Ovary (tissue), 9 donors: ENCODE measurements around the gene ABCC4. TPM values are rescaled to one million over a fixed set of nuclear protein-coding genes. Genes with fewer than 3 reads are reported as not detected.

Experiments
- DNase-seq, 5 donors: peaks; one replicate each; pipeline ENCODE4 v3.0.0-alpha.2; 2019 to 2020
- H3K27ac ChIP-seq, 2 donors: fragments of 200-600 bp; one replicate each; pipeline versions ENCODE4 v1.5.1 to v1.8.0; 2019 to 2022
- H3K27me3 ChIP-seq: fragments of 200-600 bp; one replicate; pipeline ENCODE4 v1.8.0; 2022
- H3K36me3 ChIP-seq: fragments of 200-600 bp; sonication (generic); one replicate; pipeline ENCODE4 v1.5.1; 2019
- H3K4me1 ChIP-seq: one replicate; pipeline ENCODE4 v1.8.1; 2013; ENCODE audit warnings: mild to moderate bottlenecking, moderate library complexity; ENCODE audit not compliant: insufficient read depth
- H3K4me3 ChIP-seq: fragments of 200-600 bp; sonication (generic); one replicate; pipeline ENCODE4 v1.5.1; 2017
- H3K9me3 ChIP-seq, 2 donors: fragments of 200-600 bp in 1 of 2; sonication (generic) in 1 of 2; one replicate each; pipeline versions ENCODE4 v1.5.1 to v1.8.1; 2013 to 2019; ENCODE audit warnings: mild to moderate bottlenecking in 1 of 2, moderate library complexity in 1 of 2
- CTCF ChIP-seq, 3 donors: fragments of 450-650 bp in 2 of 3; fragments of 200-600 bp in 1 of 3; IDR thresholded peaks; one replicate each; pipeline versions ENCODE4 v1.5.1 to v1.8.0; 2016 to 2022; ENCODE audit warnings: antibody characterized with exemption in 3 of 3, mild to moderate bottlenecking in 1 of 3
- EP300 ChIP-seq: sonication (generic); formaldehyde crosslinking; IDR thresholded peaks from one replicate; pipeline ENCODE4 v1.6.1; 2017; ENCODE audit warnings: antibody characterized with exemption
- POLR2A ChIP-seq: fragments of 450-650 bp; IDR thresholded peaks from one replicate; pipeline ENCODE4 v1.6.1; 2017; ENCODE audit warnings: antibody characterized with exemption, mild to moderate bottlenecking, moderate library complexity
- WGBS, 3 donors: extraction: QIAGEN DNeasy Blood & Tissue Kit in 1 of 3; methylation state at CpG; one replicate each; pipeline versions ENCODE4 v1.1.5 to v1.1.7; 2013 to 2017; 5-methylcytosine and 5-hydroxymethylcytosine counted together
- intact Hi-C, 4 donors: fragments of 100-400 bp; cut with DNase I; formaldehyde crosslinking; loops; one replicate each; pipeline versions ENCODE4 v1.11.0 to v1.15.1; 2022 to 2023
- polyA plus RNA-seq, 2 donors: library from polyadenylated mRNA; stranded (reverse); fragments of 200-250 nt in 1 of 2; fragments of 350-450 nt in 1 of 2; fragmentation: Illumina TruSeq in 1 of 2; extraction: RNeasy Lipid Tissue Mini Kit (QIAGEN cat#74804) in 1 of 2; gene quantifications; one replicate each; pipeline ENCODE4 v1.2.3, GENCODE V29; 2013 to 2014
- total RNA-seq, 7 donors: library from RNA; depleted of rRNA in 2 of 7; stranded (reverse); fragments of >200 nt in 2 of 7; fragmentation: NEBNext Ultra II Directional in 3 of 7; extraction: Animal tissue kit (Norgen Biotek cat#: 25700) in 3 of 7; gene quantifications; one replicate each; pipeline versions ENCODE4 v1.1.0 to v1.2.4, GENCODE V29; 2016 to 2023
- donor health status: DM: no; HTN: no; CAD: no; lungs with moderate emphysema.
- donor health status: DM: no; HTN: no; CAD: no.
- donor health status: Bipolar disorder and iron deficiency.
- donor health status: DM: yes; HTN: yes; CAD: no.
- donor health status: DM: no; HTN: no; CAD: no.
- donor health status: DM: yes; HTN: yes; CAD: no.

Gene ABCC4
- total and polyA plus RNA-seq, 9 donors, result 6.1 to 28.5 (median 11.5) TPM

- 18 to 44% (median 28%) methylated on average over 3 of the region's 3 CpGs for WGBS, 3 donors
- no peak for DNase-seq
These were observed 241.2 kb downstream of the ABCC4 start for GRCh38 chr13:95060014-95060519.

GRCh38 chr13:95059306-95059705 is 241.9 kb downstream of the ABCC4 start:
- TF ChIP-seq EP300, result no peak
- TF ChIP-seq CTCF (IDR thresholded peaks at IDR 0.05), result no peak
- no peak for TF ChIP-seq POLR2A
- no peaks in the 10 kb centered on the region for H3K36me3 ChIP-seq
- H3K9me3 ChIP-seq, result no peaks in the 10 kb centered on the region
- no peaks in the 10 kb centered on the region for H3K27me3 ChIP-seq
- intact Hi-C loops, result no loop called here
- WGBS, 3 donors, result 20 to 54% (median 25%) methylated on average over 8 of the region's 8 CpGs
- DNase-seq, result no peak
- no peaks in the 10 kb centered on the region for H3K4me1 ChIP-seq
- no peak overlapping the region for H3K27ac ChIP-seq
- no peak overlapping the region for H3K4me3 ChIP-seq

More at GRCh38 chr13:95060014-95060519, 241.2 kb downstream of the ABCC4 start:
- no peaks in the 10 kb centered on the region for H3K4me1 ChIP-seq
- intact Hi-C loops, result no loop called here
- H3K36me3 ChIP-seq, result no peaks in the 10 kb centered on the region
- H3K27me3 ChIP-seq, result no peaks in the 10 kb centered on the region
- TF ChIP-seq CTCF (IDR thresholded peaks at IDR 0.05) (no peak), POLR2A (no peak), EP300 (no peak)
- H3K27ac ChIP-seq, result no peak overlapping the region
- no peaks in the 10 kb centered on the region for H3K9me3 ChIP-seq
- H3K4me3 ChIP-seq, result no peak overlapping the region

- H3K36me3 ChIP-seq, result no peaks in the 10 kb centered on the region
- no peak for DNase-seq
- no peaks in the 10 kb centered on the region for H3K4me1 ChIP-seq
- WGBS, 3 donors, result 88 to 95% (median 90%) methylated on average over 7 of the region's 7 CpGs
- no peak overlapping the region for H3K4me3 ChIP-seq
- intact Hi-C loops, result no loop called here
- no peaks in the 10 kb centered on the region for H3K9me3 ChIP-seq
- no peak overlapping the region for H3K27ac ChIP-seq
- TF ChIP-seq EP300, result no peak
- no peak for TF ChIP-seq POLR2A
- TF ChIP-seq CTCF (IDR thresholded peaks at IDR 0.05), result no peak
- no peaks in the 10 kb centered on the region for H3K27me3 ChIP-seq
These were observed 242.6 kb downstream of the ABCC4 start for GRCh38 chr13:95058680-95059079.

GRCh38 chr13:95056266-95056665 is 245.0 kb downstream of the ABCC4 start:
- no peaks in the 10 kb centered on the region for H3K9me3 ChIP-seq

More at GRCh38 chr13:95056266-95056665, 245.0 kb downstream of the ABCC4 start:
- Histone ChIP-seq H3K36me3 (no peaks in the 10 kb centered on the region), H3K4me1 (no peaks in the 10 kb centered on the region), H3K27me3 (no peaks in the 10 kb centered on the region), H3K27ac (no peak overlapping the region), H3K4me3 (no peak overlapping the region)
- 58 to 79% (median 77%) methylated on average over 1 of the region's 1 CpG for WGBS, 3 donors
- intact Hi-C loops, result no loop called here
- DNase-seq, result no peak
- TF ChIP-seq POLR2A, result no peak
- TF ChIP-seq CTCF (IDR thresholded peaks at IDR 0.05), result no peak
- no peak for TF ChIP-seq EP300
